GM08714 (cell line): Measurements from ENCODE around the gene PPIL1.

Experiments used
- H3K4me3 ChIP-seq: fragments of 200-500 bp; sonication (Bioruptor generic); 2 replicates; pipeline ENCODE4 v1.5.1; 2014; ENCODE audit warnings: mild to moderate bottlenecking, low read length, inconsistent platforms
- ZNF274 ChIP-seq: IDR thresholded peaks from 2 replicates; pipeline ENCODE4 v1.6.1; 2012; ENCODE audit warnings: mild to moderate bottlenecking, low read depth, low read length

PPIL1 gene

DNA sequence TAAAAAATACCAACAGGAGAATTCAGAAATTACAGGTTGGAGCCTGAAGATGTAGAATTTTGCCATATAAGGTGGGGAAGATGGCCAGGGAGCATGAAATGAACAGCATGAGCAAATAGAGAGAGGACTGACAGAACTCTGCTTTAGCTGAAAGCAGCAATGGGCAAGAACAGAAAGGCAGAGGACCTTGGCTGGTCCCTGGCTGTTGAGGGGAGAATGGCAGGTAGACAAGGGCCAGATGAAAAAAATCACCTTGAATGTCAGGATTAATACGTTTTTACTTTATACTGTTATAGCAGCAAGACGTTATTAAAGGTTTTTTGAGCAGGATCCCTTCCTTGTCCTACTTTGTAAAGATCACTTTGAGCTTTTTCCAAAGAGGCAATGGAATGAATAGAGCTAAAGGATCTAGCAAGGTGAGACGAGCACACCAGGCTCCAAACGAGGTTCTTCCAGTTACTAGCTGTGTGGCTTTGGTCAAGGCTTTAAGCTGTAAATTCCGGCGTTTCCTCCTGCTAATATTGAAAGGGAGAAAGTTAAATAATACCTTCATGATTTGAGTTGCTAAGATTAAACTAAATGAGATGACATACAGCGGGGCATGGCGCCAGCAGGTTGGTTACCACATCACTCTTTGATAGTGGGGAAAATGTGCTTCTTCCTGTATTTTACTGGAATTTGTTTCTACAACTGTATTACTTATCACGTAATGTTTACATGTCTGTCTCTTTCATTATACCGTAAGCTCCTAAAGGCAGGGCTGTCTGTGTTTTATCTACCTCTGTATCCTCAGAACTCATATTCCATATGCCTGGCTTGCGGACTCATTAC, 776 bp downstream of the PPIL1 start:
- TF ChIP-seq ZNF274, result no peak
- H3K4me3 ChIP-seq, result peak overlapping the region; percentile 82

DNA sequence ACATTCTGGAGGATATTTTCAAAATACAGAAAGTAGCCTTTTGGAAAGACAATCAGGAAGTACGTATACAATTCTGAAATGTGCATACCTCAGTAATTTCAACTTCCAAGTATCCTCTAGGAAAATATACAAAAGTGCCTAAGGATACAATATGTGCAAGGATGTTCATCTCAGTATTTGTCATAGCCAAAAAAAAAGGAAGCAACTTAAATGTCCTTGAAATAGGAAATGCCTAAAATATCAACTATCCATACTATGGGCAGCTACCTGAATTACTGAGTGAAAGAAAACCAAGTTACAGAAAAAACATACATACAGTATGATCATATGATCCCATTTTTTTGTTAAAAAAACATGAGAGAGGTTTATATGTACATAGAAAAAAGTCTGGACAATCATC, 1.5 kb downstream of the PPIL1 start:
- no peak for TF ChIP-seq ZNF274
- H3K4me3 ChIP-seq, result no peak overlapping the region; the same call in 1 of the 2 replicates

DNA sequence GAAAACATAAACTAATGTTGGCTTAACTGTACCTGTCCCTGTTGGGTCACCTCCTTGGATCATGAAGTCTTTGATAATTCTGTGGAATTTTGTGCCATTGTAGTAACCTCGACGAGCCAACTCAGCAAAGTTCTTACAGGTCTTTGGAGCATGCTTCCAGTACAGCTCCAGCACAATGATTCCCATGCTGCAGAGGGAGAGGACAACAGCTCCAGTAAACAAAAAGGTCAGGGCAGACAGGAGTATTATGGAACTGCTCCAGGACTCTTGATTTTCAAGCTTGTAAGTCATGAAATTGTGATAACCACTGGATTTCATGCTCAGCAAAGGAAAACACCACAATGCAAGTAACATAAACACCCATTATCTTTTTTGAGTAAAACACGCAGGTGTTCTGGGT, 2.9 kb downstream of the PPIL1 start:
- no peak overlapping the region for H3K4me3 ChIP-seq
- no peak for TF ChIP-seq ZNF274

DNA sequence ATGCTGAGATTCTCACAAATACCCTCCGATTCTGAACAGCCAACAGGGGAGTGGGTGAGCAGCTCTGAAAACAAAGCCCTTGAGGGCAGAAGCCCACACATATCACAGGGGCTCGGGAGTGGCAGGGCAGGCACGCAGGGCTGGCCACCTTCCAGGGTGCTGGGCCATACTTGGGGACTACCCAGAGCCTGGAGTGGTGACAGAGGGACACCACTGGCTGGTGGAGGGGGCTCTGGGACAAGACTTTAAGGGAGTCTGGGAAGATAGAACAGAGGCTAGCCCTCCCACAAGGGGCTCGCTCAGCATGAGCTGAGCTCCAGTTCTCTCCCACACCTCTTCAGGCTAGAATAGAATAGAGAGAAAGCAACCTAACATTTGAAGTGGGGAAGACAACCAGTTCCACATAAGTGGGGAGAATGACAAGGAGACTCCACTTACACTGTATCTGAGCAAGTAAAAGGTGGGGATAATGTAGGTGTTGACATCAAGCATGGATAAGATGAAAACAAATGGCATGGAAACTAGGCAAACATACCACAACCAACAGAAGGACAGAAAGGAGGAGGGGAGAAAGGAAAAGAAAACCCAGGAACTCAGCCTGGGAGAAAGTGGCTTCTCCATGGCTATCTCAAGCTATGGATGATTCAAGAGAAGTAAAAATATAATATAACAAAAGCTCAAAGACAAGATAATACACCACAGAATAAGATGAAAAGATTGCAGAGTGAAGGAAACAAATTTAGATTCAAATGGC, 7.0 kb downstream of the PPIL1 start:
- no peak overlapping the region for H3K4me3 ChIP-seq
- TF ChIP-seq ZNF274, result no peak

DNA sequence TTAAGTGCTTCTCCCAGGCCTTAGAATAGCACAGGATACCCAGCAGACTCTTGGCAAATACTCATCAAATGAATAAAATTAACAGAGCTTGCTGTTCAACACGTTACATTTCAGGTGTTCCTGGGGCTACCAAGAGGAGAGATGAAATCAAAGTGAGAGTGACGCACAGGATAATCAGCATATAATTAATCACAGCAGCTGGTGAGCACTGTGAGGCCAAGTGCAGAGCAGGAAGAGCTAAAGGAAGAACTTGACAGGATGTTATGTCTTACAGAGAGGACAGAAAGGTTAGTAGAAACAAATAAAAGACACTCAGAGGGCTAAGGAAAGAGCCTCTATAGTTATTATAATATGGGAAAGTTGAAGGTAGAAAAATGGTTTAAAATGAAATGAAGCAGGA, 8.8 kb downstream of the PPIL1 start:
- no peak for TF ChIP-seq ZNF274
- H3K4me3 ChIP-seq, result no peak overlapping the region

DNA sequence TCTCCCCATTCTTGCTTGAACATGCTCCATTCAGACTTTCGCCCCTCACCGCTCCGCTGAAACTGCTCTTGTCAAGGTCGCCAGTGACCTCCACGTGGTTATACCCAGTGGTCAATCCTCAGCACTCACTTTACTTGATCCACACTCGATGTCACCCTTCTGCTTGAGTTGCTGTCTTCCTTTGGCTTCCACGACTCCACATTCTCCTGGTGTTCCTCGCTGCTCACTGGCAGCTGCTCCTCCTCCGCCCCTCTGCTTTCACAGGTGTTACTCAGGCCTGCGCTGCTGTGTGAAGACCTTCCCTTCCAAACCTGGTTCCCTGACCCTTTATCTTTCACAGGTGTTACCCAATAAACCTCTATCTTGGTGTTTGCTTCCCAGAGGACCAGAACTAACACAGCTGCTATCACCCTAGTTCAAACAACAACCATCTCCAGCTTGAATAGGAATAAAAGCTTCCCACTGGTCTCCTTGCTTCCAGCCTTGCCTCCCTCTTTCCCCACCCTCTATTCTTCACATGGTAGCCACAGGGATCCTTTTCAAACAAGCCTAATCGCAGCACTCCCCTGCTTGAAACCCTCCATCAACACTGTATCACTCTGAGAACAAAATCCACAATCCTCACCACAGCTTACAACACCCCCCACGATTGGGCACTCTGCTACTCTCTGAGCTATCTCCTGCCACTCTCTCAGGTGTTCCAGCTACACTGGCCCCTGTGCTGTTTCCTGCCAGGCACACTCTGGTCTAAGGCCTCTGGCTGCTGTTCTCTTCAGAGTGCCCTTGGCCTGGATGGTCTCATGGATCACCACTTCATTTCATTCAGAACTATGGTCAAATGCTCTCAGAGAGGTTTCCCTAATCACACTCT, 10.7 kb downstream of the PPIL1 start:
- no peak for TF ChIP-seq ZNF274

DNA sequence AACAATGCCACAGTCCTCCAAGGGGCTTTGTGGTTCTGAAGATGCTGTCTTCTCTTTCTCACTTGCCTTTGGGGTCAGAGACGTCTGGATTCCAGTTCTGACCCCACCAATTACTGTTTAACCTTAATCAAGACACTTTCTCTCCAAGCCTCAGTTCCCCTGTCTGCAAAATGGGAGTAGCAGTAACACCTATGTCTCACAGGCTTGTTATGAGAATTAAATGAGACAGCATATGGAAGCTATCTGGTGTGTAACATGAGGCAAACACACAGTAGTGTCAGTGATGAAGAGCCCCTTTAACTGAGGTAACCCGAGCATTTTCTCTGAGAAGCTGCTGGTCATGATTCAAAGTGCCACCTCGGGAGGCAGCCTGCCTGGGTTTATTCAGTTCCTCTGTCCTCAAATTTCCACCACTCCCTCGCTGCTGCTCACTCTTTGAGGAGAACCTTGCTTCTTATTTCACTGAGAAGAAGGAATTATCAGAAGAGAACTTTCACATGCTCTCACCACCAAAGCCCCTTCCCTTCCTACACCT, 11.7 kb downstream of the PPIL1 start:
- no peak overlapping the region for H3K4me3 ChIP-seq
- no peak for TF ChIP-seq ZNF274

More for the DNA sequence above, 10.7 kb downstream of the PPIL1 start:
- no peak overlapping the region for H3K4me3 ChIP-seq

DNA sequence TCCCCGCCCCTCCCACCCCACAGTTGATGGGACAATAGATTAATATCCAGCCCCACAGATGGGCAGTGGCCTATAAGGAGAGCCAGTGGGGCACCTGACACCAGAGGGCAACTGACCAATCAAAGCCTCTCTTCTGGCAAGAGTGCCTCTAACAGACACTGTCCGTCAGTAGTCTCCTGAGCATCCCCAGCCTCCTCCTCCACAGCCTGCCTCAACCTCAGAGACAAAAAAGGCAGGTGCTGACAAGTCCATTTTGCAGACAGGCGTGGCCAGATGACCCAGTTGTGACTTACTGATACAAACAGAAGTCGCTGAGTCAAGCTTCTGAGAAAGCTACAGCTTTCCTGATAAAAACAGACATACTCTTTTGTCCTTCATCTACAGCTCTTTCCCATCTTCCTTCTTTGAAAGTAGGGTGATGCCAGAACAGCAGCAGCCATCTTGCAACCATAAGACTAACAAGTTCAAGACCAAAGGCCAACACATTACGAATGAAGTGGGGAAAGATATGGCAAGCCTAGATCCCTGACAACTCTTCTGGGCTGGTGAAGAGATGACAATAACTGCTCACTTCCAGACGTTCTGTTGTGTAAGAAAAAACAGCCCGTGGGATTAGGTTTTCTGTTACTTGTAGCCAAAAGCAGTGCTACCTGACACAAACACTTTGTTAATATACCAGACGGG, 12.3 kb downstream of the PPIL1 start:
- no peak for TF ChIP-seq ZNF274
- no peak overlapping the region for H3K4me3 ChIP-seq

DNA sequence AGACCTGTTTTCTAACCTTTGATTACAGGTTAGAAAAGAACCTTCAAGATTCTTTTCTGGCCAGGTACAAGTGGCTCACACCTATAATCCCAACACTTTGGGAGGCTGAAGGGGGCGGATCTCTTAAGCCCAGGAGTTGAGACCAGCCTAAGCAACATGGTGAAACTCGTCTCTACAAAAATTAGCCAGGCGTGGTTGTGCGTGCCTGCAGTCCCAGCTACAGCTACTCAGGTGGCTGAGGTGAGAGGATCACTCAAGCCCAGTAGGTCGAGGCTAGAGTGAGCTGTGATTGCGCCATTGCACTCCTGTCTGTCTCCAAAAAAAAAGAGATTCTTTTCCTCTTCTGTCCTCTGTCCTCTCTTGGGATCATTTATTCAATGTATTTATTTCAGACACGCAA, 14.5 kb downstream of the PPIL1 start:
- H3K4me3 ChIP-seq, result no peak overlapping the region
- TF ChIP-seq ZNF274, result no peak

DNA sequence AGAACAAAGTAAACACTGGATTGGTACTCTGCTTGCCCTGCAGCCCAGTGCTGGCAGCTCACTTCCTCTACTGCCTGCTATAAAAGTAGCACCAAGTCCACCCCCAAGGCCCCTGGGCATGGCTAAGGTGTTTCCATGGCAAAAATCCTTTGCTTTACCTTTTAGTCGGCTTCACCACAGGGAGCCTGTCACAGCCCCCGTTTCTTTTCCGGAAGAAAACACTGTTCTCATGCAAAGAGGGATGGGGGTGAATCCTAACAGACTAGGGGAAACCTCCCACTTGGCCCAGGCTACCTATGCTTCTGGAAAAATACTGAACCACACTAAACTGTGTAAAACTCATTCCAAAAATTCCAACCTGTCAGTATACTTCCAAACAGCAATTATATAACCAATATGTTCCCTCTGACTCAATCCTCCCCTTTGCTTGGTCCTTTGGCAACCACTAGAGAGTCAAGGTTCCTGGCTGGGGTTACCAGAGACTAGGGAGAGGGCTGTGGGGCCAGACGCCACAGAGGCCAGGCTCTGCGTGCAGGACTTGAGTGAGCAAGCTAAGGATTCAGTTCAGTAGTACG, 16.1 kb downstream of the PPIL1 start:
- H3K4me3 ChIP-seq, result no peak overlapping the region
- no peak for TF ChIP-seq ZNF274

DNA sequence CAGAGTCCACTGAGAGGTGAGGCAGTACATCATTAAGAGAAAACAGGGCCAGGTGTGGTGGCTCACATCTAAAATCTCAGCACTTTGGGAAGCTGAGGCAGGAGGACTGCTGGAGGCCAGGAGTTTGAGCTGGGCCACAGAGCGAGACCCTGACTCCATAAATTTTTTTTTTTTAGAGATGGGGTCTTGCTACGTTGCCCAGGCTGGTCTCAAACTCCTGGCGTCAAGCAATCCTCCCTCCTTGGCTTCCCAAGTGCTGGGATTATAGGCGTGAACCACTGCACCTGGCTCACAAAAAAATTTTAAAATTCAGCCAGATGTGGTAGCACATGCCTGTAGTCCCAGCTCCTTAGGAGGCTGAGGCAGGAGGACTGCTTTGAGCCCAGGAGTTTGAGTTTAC, 17.3 kb downstream of the PPIL1 start:
- H3K4me3 ChIP-seq, result no peak overlapping the region
- no peak for TF ChIP-seq ZNF274

DNA sequence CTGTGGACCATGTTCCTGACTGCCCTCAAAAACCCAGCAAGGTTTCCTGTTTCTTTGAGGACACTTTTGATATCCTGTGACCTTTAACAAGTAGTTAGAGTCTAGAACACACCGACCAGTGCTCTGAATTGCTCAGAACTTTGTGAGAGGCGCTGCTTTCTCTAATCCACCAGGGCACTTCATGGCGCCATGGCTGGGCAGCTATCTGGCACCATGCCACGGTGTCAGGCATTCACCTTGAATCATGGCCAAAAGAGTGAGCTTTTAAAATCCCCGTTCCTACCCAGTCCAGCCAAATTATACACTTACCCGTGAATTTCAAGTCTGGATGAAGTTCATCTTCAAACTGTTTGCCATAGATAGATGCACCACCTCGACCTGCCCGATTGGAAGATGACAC, 18.3 kb downstream of the PPIL1 start:
- TF ChIP-seq ZNF274, result no peak
- H3K4me3 ChIP-seq, result no peak overlapping the region

DNA sequence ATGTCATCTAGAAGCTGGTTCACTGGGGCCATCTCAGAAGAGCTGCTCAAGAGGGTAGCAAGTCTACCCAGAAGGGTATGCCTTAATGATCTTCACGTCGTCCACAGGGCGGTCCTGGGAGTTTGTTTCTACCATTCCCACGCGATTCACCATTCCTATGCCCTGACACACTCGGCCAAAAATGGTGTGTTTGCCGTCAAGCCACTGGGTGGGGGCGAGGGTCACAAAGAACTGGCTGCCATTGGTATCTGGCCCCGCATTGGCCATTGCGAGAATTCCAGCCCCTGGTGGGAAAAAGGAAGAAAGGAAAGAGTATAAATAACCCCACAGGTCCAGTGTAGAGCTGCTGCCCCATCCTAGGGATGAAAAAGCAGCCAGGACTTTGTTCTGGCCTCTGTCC, 18.9 kb downstream of the PPIL1 start:
- no peak for TF ChIP-seq ZNF274
- H3K4me3 ChIP-seq, result no peak overlapping the region
